Esophagus squamous epithelium (tissue), 5 donors: ENCODE measurements around the gene POLA1. TPM values are rescaled to one million over a fixed set of nuclear protein-coding genes. Genes with fewer than 3 reads are reported as not detected.

Experiments
- DNase-seq: peaks from one replicate; lab custom pipeline; 2025; lab: John Stamatoyannopoulos, UW
- H3K27ac ChIP-seq, 4 donors: fragments of 200-600 bp; sonication (generic); one replicate each; pipeline ENCODE4 v1.5.1; 2016 to 2019; ENCODE audit warnings: mild to moderate bottlenecking in 1 of 4
- H3K27me3 ChIP-seq, 4 donors: fragments of 200-600 bp; sonication (generic); 1 replicate in 3 of 4; 2 replicates in 1 of 4; pipeline versions ENCODE4 v1.5.1 to v1.6.0; 2017 to 2021; ENCODE audit warnings: antibody characterized with exemption in 1 of 4
- H3K36me3 ChIP-seq, 3 donors: fragments of 200-600 bp; sonication (generic); one replicate each; pipeline ENCODE4 v1.5.1; 2016 to 2019
- H3K4me1 ChIP-seq, 3 donors: fragments of 200-600 bp; sonication (generic); one replicate each; pipeline ENCODE4 v1.5.1; 2017 to 2019
- H3K4me3 ChIP-seq, 4 donors: fragments of 200-600 bp; sonication (generic); 1 replicate in 3 of 4; 2 replicates in 1 of 4; pipeline ENCODE4 v1.5.1; 2016 to 2019; ENCODE audit warnings: mild to moderate bottlenecking in 2 of 4, moderate library complexity in 1 of 4
- H3K9me3 ChIP-seq, 3 donors: fragments of 200-600 bp; sonication (generic); one replicate each; pipeline ENCODE4 v1.5.1; 2016 to 2019
- CTCF ChIP-seq, 6 experiments: fragments of 450-650 bp in 4 of 6; fragments of 200-600 bp in 2 of 6; sonication (generic) in 2 of 6; IDR thresholded peaks; one replicate each; pipeline ENCODE4 v1.5.1; 2016 to 2019; ENCODE audit warnings: antibody characterized with exemption in 6 of 6, mild to moderate bottlenecking in 4 of 6, moderate library complexity in 4 of 6
- POLR2A ChIP-seq, 4 donors: fragments of 450-650 bp; IDR thresholded peaks; one replicate each; pipeline ENCODE4 v1.6.1; 2017; ENCODE audit warnings: antibody characterized with exemption in 4 of 4, mild to moderate bottlenecking in 4 of 4, moderate library complexity in 3 of 4
- WGBS, 2 donors: methylation state at CpG; one replicate each; pipeline ENCODE4 v1.1.5; 2018; 5-methylcytosine and 5-hydroxymethylcytosine counted together
- intact Hi-C: fragments of 100-400 bp; cut with DNase I; formaldehyde crosslinking; loops from one replicate; pipeline ENCODE4 v1.15.0; 2022
- total RNA-seq, 4 donors: library from RNA; depleted of rRNA; stranded (reverse); fragments of >200 nt; gene quantifications; one replicate each; pipeline ENCODE4 v1.1.0, GENCODE V29; 2016
- donor health status: DM: yes; HTN: yes; CAD: no.

The POLA1 gene
- total RNA-seq, 4 donors from 2014 or later: 5.3 to 14.7 (median 13.1) TPM

- H3K9me3 ChIP-seq: no peaks in the 10 kb centered on the region
- H3K36me3 ChIP-seq: peaks cover 0 to 6% (median 0%) of the 10 kb centered on the region in 3 donors
- H3K4me1 ChIP-seq: no peaks in the 10 kb centered on the region
- no peak for DNase-seq
- WGBS, 2 donors: 70 to 100% methylated on average over 5 to 6 of the region's 6 CpGs
- no peak overlapping the region for H3K4me3 ChIP-seq
- intact Hi-C loops: no loop called here
- TF ChIP-seq POLR2A (IDR thresholded peaks at IDR 0.05) (no peak), CTCF (IDR thresholded peaks at IDR 0.05) (no peak)
- no peaks in the 10 kb centered on the region for H3K27me3 ChIP-seq
- no peak overlapping the region for H3K27ac ChIP-seq
Measured at GRCh38 chrX:24928114-24928513, 234.4 kb downstream of the POLA1 start.

GRCh38 chrX:24934279-24934678 is 240.6 kb downstream of the POLA1 start:
- H3K4me3 ChIP-seq: no peak overlapping the region
- DNase-seq: no peak
- intact Hi-C loops: no loop called here
- H3K36me3 ChIP-seq: no peaks in the 10 kb centered on the region
- TF ChIP-seq CTCF (IDR thresholded peaks at IDR 0.05): no peak
- no peak for TF ChIP-seq POLR2A (IDR thresholded peaks at IDR 0.05)
- no peaks in the 10 kb centered on the region for H3K9me3 ChIP-seq
- H3K27me3 ChIP-seq: no peaks in the 10 kb centered on the region
- H3K27ac ChIP-seq: no peak overlapping the region
- no peaks in the 10 kb centered on the region for H3K4me1 ChIP-seq

GRCh38 chrX:24945009-24945408 is 251.3 kb downstream of the POLA1 start:
- H3K27me3 ChIP-seq: no peaks in the 10 kb centered on the region
- H3K9me3 ChIP-seq: no peaks in the 10 kb centered on the region
- 68 to 88% methylated on average over 4 of the region's 4 CpGs for WGBS, 2 donors
- TF ChIP-seq CTCF (IDR thresholded peaks at IDR 0.05) (no peak), POLR2A (IDR thresholded peaks at IDR 0.05) (no peak)
- H3K4me1 ChIP-seq: no peaks in the 10 kb centered on the region
- no peak overlapping the region for H3K4me3 ChIP-seq
- no peak for DNase-seq
- intact Hi-C loops: no loop called here
- H3K36me3 ChIP-seq: no peaks in the 10 kb centered on the region
- H3K27ac ChIP-seq: no peak overlapping the region

- intact Hi-C loops: no loop called here
- TF ChIP-seq POLR2A (IDR thresholded peaks at IDR 0.05) (no peak), CTCF (IDR thresholded peaks at IDR 0.05) (no peak)
Measured at GRCh38 chrX:24946369-24946768, 252.7 kb downstream of the POLA1 start.

GRCh38 chrX:24954732-24955131 is 261.0 kb downstream of the POLA1 start:
- DNase-seq: no peak
- no peak for TF ChIP-seq POLR2A (IDR thresholded peaks at IDR 0.05)
- no peak for TF ChIP-seq CTCF (IDR thresholded peaks at IDR 0.05)
- no peaks in the 10 kb centered on the region for H3K36me3 ChIP-seq
- H3K27ac ChIP-seq: no peak overlapping the region
- no peaks in the 10 kb centered on the region for H3K4me1 ChIP-seq
- no peaks in the 10 kb centered on the region for H3K9me3 ChIP-seq
- no peaks in the 10 kb centered on the region for H3K27me3 ChIP-seq
- intact Hi-C loops: no loop called here
- H3K4me3 ChIP-seq: no peak overlapping the region
- 64 to 86% methylated on average over 2 of the region's 2 CpGs for WGBS, 2 donors

More at GRCh38 chrX:24946369-24946768, 252.7 kb downstream of the POLA1 start:
- Histone ChIP-seq H3K27me3 (no peaks in the 10 kb centered on the region), H3K9me3 (no peaks in the 10 kb centered on the region), H3K27ac (no peak overlapping the region), H3K4me1 (no peaks in the 10 kb centered on the region), H3K4me3 (no peak overlapping the region), H3K36me3 (no peaks in the 10 kb centered on the region)
- no peak for DNase-seq
